HepG2 (cell line): ENCODE results near the gene UTP3. TPM values are rescaled to one million over a fixed set of nuclear protein-coding genes. Genes with fewer than 3 reads are reported as not detected.

Experiments
- FOSL2 ChIP-seq: sonication (generic); formaldehyde crosslinking; IDR thresholded peaks from 2 replicates; pipeline ENCODE4 v1.4.0; 2020; ENCODE audit warnings: missing genetic modification reagents
- MYNN ChIP-seq: sonication (generic); formaldehyde crosslinking; IDR thresholded peaks from 2 replicates; pipeline ENCODE4 v1.4.0; 2020; ENCODE audit warnings: mild to moderate bottlenecking, low read depth, missing genetic modification reagents
- NCOA5 ChIP-seq: sonication (generic); formaldehyde crosslinking; IDR thresholded peaks from 2 replicates; pipeline ENCODE4 v1.4.0; 2020; ENCODE audit warnings: missing genetic modification reagents
- RBAK ChIP-seq: sonication (generic); formaldehyde crosslinking; IDR thresholded peaks from 2 replicates; pipeline ENCODE4 v1.5.1; 2020; ENCODE audit warnings: mild to moderate bottlenecking, missing genetic modification reagents
- SNAI1 ChIP-seq: sonication (generic); formaldehyde crosslinking; IDR thresholded peaks from 2 replicates; pipeline ENCODE4 v1.5.0; 2020; ENCODE audit warnings: mild to moderate bottlenecking, missing genetic modification reagents, borderline replicate concordance
- ZFX ChIP-seq: sonication (generic); formaldehyde crosslinking; IDR thresholded peaks from 2 replicates; pipeline ENCODE4 v1.4.0; 2020; ENCODE audit warnings: mild to moderate bottlenecking, low read depth, missing genetic modification reagents, moderate library complexity
- ZNF343 ChIP-seq: sonication (generic); formaldehyde crosslinking; IDR thresholded peaks from 2 replicates; pipeline ENCODE4 v1.4.0; 2020; ENCODE audit warnings: mild to moderate bottlenecking, missing genetic modification reagents
- ZNF83 ChIP-seq: sonication (generic); formaldehyde crosslinking; IDR thresholded peaks from 2 replicates; pipeline ENCODE4 v1.4.0; 2020; ENCODE audit warnings: missing genetic modification reagents, mild to moderate bottlenecking, borderline replicate concordance
- polyA plus RNA-seq, 8 experiments: library from polyadenylated mRNA; depleted of rRNA in 3 of 8; stranded (reverse) in 7 of 8; unstranded in 1 of 8; fragments of >200 nt; fragmentation: Illumina TruSeq in 4 of 8; extraction: Trizol in 4 of 8; gene quantifications; 2 replicates each; pipeline versions ENCODE4 v1.2.1 to v1.2.3, GENCODE V29; 2011 to 2016; ENCODE audit warnings: low read depth in 4 of 8, missing spikeins in 1 of 8, mixed read lengths in 1 of 8; ENCODE audit not compliant: insufficient read depth in 1 of 8
- total RNA-seq, 5 experiments: library from RNA; depleted of rRNA; stranded (reverse); fragments of >200 nt; fragmentation: Illumina TruSeq; extraction: Trizol; gene quantifications; 2 replicates each; pipeline ENCODE4 v1.2.3, GENCODE V29; 2016; ENCODE audit warnings: low read depth in 1 of 5
- TF ChIP-seq, protein P1 (sequence below): sonication (generic); formaldehyde crosslinking; IDR thresholded peaks from 2 replicates; pipeline ENCODE4 v1.5.1; 2020; ENCODE audit warnings: missing genetic modification reagents, mild to moderate bottlenecking, borderline replicate concordance
- TF ChIP-seq, protein P2 (sequence below): sonication (generic); formaldehyde crosslinking; IDR thresholded peaks from 2 replicates; pipeline ENCODE4 v1.5.0; 2020; ENCODE audit warnings: missing genetic modification reagents
- TF ChIP-seq, protein P3 (sequence below): sonication (generic); formaldehyde crosslinking; conservative IDR thresholded peaks from 2 replicates; pipeline ENCODE4 v1.8.0; 2022; ENCODE audit warnings: missing genetic modification reagents
- TF ChIP-seq, protein P4 (sequence below), 2 experiments: sonication (generic) in 1 of 2; formaldehyde crosslinking in 1 of 2; IDR thresholded peaks; 2 replicates each; pipeline versions ENCODE4 v1.4.0 to v1.6.1; 2016 to 2020; ENCODE audit warnings: borderline replicate concordance in 1 of 2, low read depth in 1 of 2, mild to moderate bottlenecking in 1 of 2, missing genetic modification reagents in 1 of 2
- TF ChIP-seq, protein P5 (sequence below): sonication (generic); formaldehyde crosslinking; IDR thresholded peaks from 2 replicates; pipeline ENCODE4 v1.4.0; 2020; ENCODE audit warnings: missing genetic modification reagents, borderline replicate concordance
- TF ChIP-seq, protein P6 (sequence below): fragments of 450-650 bp; IDR thresholded peaks from 2 replicates; pipeline ENCODE4 v1.6.1; 2017

The UTP3 gene
- total and polyA plus RNA-seq, 2 of the 13 experiments (the other 11 are each of a cell fraction or from before 2014, with no cell fraction given): 6.9 to 19.5 TPM

DNA sequence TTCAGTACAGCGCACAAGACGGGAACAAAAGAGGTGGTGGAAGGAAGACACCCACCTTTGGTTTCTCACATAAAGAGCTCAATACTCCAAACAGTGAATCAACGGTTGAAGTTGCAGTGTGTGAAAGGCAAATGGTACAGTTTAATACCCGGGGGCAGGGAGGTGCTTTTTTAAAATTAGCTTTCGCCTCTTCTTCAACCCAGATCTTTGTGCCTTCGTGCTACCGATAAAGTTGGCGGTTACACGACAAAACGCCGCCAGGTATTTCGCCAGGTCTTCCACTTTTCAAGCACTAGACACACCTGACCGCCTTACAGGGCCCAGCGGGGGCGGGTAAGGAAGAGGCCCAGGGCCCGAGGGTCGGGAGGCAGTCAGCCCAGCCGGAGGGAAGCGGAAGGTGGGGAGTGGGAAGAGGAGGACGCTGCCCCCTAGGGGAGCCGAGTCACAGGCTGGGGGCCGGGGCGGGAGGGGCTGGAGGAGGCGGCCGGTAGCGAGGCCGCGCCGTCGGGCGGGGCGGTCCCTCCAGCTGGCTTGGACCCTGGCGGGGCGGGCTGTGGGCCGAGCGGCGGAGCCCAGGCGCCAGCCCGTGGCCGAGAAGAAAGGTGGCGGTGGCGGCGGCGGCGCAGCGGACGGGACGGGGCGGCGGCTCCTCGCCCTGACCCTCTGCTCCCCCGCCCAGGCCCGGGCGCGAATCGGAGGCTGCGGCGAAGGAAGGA is 16.0 kb downstream of the UTP3 start (continued):
- TF ChIP-seq MYNN (CRISPR knock-in tag): no peak
- TF ChIP-seq, protein P1, sequence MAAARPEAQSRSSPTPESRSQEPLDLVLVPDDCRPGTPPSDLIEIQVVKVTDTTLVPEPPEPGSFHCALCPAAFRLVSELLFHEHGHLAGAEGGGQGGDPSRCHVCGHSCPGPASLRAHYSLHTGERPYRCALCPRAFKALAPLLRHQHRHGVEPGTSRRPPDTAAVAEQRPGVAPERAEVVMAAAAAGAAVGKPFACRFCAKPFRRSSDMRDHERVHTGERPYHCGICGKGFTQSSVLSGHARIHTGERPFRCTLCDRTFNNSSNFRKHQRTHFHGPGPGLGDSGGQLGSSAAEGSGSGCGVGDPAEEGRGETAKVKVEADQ (CRISPR knock-in tag): no peak
- TF ChIP-seq, protein P2, sequence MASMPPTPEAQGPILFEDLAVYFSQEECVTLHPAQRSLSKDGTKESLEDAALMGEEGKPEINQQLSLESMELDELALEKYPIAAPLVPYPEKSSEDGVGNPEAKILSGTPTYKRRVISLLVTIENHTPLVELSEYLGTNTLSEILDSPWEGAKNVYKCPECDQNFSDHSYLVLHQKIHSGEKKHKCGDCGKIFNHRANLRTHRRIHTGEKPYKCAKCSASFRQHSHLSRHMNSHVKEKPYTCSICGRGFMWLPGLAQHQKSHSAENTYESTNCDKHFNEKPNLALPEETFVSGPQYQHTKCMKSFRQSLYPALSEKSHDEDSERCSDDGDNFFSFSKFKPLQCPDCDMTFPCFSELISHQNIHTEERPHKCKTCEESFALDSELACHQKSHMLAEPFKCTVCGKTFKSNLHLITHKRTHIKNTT: no peak
- TF ChIP-seq SNAI1 (CRISPR knock-in tag): no peak
- no peak for TF ChIP-seq NCOA5 (CRISPR knock-in tag)
- TF ChIP-seq RBAK: no peak
- TF ChIP-seq, protein P3, sequence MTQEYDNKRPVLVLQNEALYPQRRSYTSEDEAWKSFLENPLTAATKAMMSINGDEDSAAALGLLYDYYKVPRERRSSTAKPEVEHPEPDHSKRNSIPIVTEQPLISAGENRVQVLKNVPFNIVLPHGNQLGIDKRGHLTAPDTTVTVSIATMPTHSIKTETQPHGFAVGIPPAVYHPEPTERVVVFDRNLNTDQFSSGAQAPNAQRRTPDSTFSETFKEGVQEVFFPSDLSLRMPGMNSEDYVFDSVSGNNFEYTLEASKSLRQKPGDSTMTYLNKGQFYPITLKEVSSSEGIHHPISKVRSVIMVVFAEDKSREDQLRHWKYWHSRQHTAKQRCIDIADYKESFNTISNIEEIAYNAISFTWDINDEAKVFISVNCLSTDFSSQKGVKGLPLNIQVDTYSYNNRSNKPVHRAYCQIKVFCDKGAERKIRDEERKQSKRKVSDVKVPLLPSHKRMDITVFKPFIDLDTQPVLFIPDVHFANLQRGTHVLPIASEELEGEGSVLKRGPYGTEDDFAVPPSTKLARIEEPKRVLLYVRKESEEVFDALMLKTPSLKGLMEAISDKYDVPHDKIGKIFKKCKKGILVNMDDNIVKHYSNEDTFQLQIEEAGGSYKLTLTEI: no peak
- TF ChIP-seq, protein P4, sequence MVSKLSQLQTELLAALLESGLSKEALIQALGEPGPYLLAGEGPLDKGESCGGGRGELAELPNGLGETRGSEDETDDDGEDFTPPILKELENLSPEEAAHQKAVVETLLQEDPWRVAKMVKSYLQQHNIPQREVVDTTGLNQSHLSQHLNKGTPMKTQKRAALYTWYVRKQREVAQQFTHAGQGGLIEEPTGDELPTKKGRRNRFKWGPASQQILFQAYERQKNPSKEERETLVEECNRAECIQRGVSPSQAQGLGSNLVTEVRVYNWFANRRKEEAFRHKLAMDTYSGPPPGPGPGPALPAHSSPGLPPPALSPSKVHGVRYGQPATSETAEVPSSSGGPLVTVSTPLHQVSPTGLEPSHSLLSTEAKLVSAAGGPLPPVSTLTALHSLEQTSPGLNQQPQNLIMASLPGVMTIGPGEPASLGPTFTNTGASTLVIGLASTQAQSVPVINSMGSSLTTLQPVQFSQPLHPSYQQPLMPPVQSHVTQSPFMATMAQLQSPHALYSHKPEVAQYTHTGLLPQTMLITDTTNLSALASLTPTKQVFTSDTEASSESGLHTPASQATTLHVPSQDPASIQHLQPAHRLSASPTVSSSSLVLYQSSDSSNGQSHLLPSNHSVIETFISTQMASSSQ (IDR thresholded peaks at IDR 0.05; ENCODE audit: low read depth): no peak
- TF ChIP-seq, protein P4 (CRISPR knock-in tag; IDR thresholded peaks at IDR 0.05; ENCODE audit: borderline replicate concordance): peak; percentile 37; the same call in 1 of the 2 replicates
- peak; percentile 84; the same call in 1 of the 2 replicates for TF ChIP-seq ZNF343
- TF ChIP-seq, protein P5, sequence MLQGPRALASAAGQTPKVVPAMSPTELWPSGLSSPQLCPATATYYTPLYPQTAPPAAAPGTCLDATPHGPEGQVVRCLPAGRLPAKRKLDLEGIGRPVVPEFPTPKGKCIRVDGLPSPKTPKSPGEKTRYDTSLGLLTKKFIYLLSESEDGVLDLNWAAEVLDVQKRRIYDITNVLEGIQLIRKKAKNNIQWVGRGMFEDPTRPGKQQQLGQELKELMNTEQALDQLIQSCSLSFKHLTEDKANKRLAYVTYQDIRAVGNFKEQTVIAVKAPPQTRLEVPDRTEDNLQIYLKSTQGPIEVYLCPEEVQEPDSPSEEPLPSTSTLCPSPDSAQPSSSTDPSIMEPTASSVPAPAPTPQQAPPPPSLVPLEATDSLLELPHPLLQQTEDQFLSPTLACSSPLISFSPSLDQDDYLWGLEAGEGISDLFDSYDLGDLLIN (CRISPR knock-in tag): no peak
- TF ChIP-seq, protein P6, sequence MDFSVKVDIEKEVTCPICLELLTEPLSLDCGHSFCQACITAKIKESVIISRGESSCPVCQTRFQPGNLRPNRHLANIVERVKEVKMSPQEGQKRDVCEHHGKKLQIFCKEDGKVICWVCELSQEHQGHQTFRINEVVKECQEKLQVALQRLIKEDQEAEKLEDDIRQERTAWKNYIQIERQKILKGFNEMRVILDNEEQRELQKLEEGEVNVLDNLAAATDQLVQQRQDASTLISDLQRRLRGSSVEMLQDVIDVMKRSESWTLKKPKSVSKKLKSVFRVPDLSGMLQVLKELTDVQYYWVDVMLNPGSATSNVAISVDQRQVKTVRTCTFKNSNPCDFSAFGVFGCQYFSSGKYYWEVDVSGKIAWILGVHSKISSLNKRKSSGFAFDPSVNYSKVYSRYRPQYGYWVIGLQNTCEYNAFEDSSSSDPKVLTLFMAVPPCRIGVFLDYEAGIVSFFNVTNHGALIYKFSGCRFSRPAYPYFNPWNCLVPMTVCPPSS: no peak
- TF ChIP-seq ZFX: peak; percentile 94
- no peak for TF ChIP-seq FOSL2 (CRISPR knock-in tag)
- 0 out of 2 replicates have a peak, but pooled peaks have one; percentile 8 for TF ChIP-seq ZNF83 (CRISPR knock-in tag)
